ENCODE data around the gene MYH15. TPM values are rescaled to one million over a fixed set of nuclear protein-coding genes. Genes with fewer than 3 reads are reported as not detected.

MYH15 gene
- total RNA-seq, 1 experiment from 2014 or later, result 1.2 TPM

DNA sequence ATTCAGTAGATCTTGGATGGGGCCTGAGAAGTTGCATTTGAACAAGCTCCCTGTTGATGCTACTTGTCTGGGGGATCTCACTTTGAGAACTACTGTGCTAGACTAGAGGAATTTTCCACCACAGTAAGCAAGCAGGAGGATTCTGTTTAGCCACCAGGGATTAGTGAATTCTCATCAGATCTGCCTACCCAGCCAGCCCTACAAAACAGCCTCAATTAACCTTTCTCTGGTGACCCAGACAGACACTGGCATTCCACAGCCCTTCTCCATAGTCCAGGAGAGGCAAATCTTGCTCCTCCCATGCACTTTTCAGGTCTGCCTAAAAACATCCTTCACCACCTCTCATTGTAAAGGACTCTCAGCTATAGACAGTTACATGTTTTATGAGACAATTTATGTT, 16.7 kb upstream of the MYH15 start:
- peaks cover 7% of the 10 kb centered on the region; the same call in 1 of the 2 replicates for H3K27me3 ChIP-seq (ENCODE audit: control insufficient read depth, insufficient read depth, low read length)
- no peaks in the 10 kb centered on the region for H3K36me3 ChIP-seq (ENCODE audit: control insufficient read depth, insufficient read depth, low read length)
- intact Hi-C loops (cut with micrococcal nuclease; ENCODE audit: unreplicated experiment) (no loop called here), in situ Hi-C loops (cut with HindIII; ENCODE audit: low pct_unique_long_range_greater_than_20kb, low sequenced_read_pairs) (no loop called here)
- POLR2A ChIA-PET, result no interaction called here
- no peaks in the 10 kb centered on the region for H3K4me1 ChIP-seq (ENCODE audit: control insufficient read depth, insufficient read depth, low read length)
- no peak overlapping the region for H3K27ac ChIP-seq (ENCODE audit: low read length)
- no peak overlapping the region for H3K4me3 ChIP-seq (ENCODE audit: low read depth in 2 of 2, low read length in 2 of 2)
- BruUV-seq (replicated peaks), result no TSS peak
- ATAC-seq (no peak), DNase-seq (ENCODE audit: low read depth, low spot score) (no peak)
- CTCF ChIA-PET, result no interaction called here
- H3K9me3 ChIP-seq (ENCODE audit: control insufficient read depth, insufficient read depth, low read depth, low read length), result no peaks in the 10 kb centered on the region
- TF ChIP-seq SIN3A (IDR thresholded peaks at IDR 0.05; ENCODE audit: borderline replicate concordance, insufficient read depth, low read depth, low read length) (no peak), TCF7L2 (IDR thresholded peaks at IDR 0.05; ENCODE audit: low read depth, low read length) (no peak), POLR2AphosphoS5 (IDR thresholded peaks at IDR 0.05; ENCODE audit: low read depth, low read length) (no peak)
- TF ChIP-seq, protein P1, sequence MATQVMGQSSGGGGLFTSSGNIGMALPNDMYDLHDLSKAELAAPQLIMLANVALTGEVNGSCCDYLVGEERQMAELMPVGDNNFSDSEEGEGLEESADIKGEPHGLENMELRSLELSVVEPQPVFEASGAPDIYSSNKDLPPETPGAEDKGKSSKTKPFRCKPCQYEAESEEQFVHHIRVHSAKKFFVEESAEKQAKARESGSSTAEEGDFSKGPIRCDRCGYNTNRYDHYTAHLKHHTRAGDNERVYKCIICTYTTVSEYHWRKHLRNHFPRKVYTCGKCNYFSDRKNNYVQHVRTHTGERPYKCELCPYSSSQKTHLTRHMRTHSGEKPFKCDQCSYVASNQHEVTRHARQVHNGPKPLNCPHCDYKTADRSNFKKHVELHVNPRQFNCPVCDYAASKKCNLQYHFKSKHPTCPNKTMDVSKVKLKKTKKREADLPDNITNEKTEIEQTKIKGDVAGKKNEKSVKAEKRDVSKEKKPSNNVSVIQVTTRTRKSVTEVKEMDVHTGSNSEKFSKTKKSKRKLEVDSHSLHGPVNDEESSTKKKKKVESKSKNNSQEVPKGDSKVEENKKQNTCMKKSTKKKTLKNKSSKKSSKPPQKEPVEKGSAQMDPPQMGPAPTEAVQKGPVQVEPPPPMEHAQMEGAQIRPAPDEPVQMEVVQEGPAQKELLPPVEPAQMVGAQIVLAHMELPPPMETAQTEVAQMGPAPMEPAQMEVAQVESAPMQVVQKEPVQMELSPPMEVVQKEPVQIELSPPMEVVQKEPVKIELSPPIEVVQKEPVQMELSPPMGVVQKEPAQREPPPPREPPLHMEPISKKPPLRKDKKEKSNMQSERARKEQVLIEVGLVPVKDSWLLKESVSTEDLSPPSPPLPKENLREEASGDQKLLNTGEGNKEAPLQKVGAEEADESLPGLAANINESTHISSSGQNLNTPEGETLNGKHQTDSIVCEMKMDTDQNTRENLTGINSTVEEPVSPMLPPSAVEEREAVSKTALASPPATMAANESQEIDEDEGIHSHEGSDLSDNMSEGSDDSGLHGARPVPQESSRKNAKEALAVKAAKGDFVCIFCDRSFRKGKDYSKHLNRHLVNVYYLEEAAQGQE (IDR thresholded peaks at IDR 0.05; ENCODE audit: insufficient read depth in 1 of 2, low read depth in 2 of 2, low read length in 1 of 2), result no peak
- TF ChIP-seq, protein P2, sequence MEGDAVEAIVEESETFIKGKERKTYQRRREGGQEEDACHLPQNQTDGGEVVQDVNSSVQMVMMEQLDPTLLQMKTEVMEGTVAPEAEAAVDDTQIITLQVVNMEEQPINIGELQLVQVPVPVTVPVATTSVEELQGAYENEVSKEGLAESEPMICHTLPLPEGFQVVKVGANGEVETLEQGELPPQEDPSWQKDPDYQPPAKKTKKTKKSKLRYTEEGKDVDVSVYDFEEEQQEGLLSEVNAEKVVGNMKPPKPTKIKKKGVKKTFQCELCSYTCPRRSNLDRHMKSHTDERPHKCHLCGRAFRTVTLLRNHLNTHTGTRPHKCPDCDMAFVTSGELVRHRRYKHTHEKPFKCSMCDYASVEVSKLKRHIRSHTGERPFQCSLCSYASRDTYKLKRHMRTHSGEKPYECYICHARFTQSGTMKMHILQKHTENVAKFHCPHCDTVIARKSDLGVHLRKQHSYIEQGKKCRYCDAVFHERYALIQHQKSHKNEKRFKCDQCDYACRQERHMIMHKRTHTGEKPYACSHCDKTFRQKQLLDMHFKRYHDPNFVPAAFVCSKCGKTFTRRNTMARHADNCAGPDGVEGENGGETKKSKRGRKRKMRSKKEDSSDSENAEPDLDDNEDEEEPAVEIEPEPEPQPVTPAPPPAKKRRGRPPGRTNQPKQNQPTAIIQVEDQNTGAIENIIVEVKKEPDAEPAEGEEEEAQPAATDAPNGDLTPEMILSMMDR (IDR thresholded peaks at IDR 0.05), result no peak

DNA sequence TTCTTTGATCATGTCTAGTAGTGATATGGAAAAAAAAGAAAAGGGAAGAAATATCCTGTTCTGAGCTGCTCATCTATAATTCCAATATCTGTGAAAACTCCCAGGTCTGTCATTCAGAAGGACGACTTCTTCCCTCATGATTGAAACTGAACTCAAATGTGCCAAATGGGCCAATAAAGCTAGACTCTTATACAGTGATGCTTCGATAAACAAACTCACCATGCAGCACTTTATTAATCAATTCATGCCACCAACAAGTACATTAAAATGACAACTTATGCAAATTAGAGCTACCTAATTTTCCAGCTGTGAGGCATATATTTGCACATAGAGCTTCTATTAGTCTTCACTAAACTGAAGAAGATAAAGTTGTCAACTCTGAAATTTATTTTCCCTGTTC, 15.6 kb upstream of the MYH15 start:
- POLR2A ChIA-PET, result no interaction called here
- Histone ChIP-seq H3K4me3 (ENCODE audit: low read depth in 2 of 2, low read length in 2 of 2) (no peak overlapping the region), H3K4me1 (ENCODE audit: control insufficient read depth, insufficient read depth, low read length) (no peaks in the 10 kb centered on the region), H3K27ac (ENCODE audit: low read length) (no peak overlapping the region), H3K9me3 (ENCODE audit: control insufficient read depth, insufficient read depth, low read depth, low read length) (no peaks in the 10 kb centered on the region), H3K36me3 (ENCODE audit: control insufficient read depth, insufficient read depth, low read length) (no peaks in the 10 kb centered on the region), H3K27me3 (ENCODE audit: control insufficient read depth, insufficient read depth, low read length) (peaks cover 7% of the 10 kb centered on the region; the same call in 1 of the 2 replicates)
- DNase-seq (ENCODE audit: low read depth, low spot score) (no peak), ATAC-seq (no peak)
- in situ Hi-C loops (cut with HindIII; ENCODE audit: low pct_unique_long_range_greater_than_20kb, low sequenced_read_pairs) (no loop called here), intact Hi-C loops (cut with micrococcal nuclease; ENCODE audit: unreplicated experiment) (no loop called here)
- no TSS peak for BruUV-seq (replicated peaks)
- CTCF ChIA-PET, result no interaction called here
- no peak for TF ChIP-seq POLR2AphosphoS5 (IDR thresholded peaks at IDR 0.05; ENCODE audit: low read depth, low read length)
- TF ChIP-seq, protein P1 (IDR thresholded peaks at IDR 0.05; ENCODE audit: insufficient read depth in 1 of 2, low read depth in 2 of 2, low read length in 1 of 2), result no peak
- no peak for TF ChIP-seq TCF7L2 (IDR thresholded peaks at IDR 0.05; ENCODE audit: low read depth, low read length)
- TF ChIP-seq, protein P2 (IDR thresholded peaks at IDR 0.05), result no peak
- no peak for TF ChIP-seq SIN3A (IDR thresholded peaks at IDR 0.05; ENCODE audit: borderline replicate concordance, insufficient read depth, low read depth, low read length)
